ENCODE results near the gene TPBGL.

TPBGL gene

GRCh38 chr11:75245356-75246005 is 4.9 kb downstream of the TPBGL start:
- no peak for DNase-seq (ENCODE audit: extremely low read depth in 1 of 2, low read depth in 1 of 2)

DNA sequence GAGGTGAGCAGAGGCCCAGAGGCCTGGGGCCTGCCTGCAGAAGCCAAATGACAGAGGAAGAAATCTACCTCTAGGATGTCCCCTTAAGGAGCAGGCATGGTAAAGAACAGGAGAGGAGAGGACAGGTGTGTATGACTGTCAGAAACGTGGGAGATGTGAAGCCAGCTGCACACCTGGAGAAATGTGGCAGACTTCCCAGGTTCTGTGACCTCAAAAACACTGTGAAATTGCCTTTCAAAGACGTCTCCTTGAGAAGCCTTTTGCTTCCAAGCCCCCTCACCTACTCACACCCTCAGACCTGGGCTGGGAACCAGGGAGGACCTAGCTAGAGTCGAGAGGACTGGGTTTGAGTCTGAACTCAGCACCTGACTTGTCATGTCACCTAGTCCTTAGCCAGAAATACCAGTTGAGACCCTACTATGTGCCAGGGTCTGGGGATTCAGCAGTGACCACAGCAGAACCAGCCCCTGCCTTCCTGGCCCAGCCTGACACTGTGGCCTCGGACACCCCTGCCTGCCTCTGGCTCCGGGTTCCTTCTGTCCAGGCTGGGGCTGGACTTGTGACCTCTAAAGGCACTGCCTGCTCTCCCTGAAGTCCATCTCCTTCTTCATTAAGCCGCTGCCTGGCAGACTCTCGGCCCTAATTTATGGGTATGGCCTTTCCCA is 5.6 kb downstream of the TPBGL start:
- DNase-seq (ENCODE audit: extremely low read depth in 1 of 2, low read depth in 1 of 2), result no peak

DNA sequence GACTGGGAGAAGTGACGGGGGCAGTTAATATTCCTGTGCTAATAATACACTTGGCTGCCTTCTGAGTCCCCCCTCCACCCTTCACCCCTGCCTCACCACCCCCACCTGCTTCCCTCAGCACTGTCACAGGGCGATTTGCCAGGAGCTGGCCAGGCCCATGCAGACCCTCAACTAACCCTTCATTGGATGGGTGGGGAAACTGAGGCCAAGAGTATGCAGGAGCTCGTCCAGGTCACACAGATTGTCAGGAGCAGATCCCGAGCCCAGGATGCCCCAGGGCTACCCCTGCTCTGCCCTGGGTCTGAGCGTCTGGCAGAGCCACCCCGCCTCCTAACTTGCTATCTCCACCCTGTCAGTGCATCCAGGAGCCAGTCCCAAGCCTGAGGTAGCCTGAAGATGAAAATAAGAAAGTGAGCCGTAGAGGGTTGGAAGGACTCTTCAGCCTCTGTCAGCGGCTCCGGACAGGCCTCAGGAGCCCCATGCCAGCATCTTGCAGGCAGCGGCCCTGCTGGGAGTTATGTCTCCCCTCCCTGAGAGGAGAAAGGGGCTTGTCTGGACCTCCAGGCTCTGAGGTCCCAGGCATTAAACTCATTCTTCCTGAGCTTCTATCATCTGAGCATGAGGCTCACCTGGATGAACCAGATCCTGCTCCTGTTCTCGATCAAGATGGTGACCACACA is 6.2 kb downstream of the TPBGL start:
- no peak for DNase-seq (ENCODE audit: extremely low read depth in 1 of 2, low read depth in 1 of 2)

GRCh38 chr11:75248924-75249256 is 8.3 kb downstream of the TPBGL start:
- no peak for DNase-seq (ENCODE audit: extremely low read depth in 1 of 2, low read depth in 1 of 2)

DNA sequence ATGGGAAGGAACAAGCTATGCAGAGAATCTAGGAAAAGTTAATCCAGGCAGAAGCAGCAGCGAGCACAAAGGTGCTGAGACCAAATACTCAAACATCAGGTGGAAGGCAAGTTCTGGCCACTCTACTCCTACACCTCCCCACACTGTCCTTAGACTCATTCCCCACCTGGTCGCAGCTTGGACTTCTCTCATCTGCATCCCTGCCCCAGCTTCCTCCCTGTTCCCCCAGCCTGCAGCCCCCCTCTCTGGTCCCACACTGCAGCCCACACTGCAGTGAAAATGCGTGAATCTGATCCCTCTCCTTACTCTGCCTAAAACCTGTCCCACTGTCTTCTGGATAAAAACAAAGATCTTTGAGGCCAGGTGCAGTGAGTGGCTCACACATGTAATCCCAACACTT is 9.1 kb downstream of the TPBGL start:
- DNase-seq (ENCODE audit: extremely low read depth in 1 of 2, low read depth in 1 of 2), result no peak

GRCh38 chr11:75254326-75254725 is 13.8 kb downstream of the TPBGL start:
- no peak for DNase-seq (ENCODE audit: extremely low read depth in 1 of 2, low read depth in 1 of 2)

DNA sequence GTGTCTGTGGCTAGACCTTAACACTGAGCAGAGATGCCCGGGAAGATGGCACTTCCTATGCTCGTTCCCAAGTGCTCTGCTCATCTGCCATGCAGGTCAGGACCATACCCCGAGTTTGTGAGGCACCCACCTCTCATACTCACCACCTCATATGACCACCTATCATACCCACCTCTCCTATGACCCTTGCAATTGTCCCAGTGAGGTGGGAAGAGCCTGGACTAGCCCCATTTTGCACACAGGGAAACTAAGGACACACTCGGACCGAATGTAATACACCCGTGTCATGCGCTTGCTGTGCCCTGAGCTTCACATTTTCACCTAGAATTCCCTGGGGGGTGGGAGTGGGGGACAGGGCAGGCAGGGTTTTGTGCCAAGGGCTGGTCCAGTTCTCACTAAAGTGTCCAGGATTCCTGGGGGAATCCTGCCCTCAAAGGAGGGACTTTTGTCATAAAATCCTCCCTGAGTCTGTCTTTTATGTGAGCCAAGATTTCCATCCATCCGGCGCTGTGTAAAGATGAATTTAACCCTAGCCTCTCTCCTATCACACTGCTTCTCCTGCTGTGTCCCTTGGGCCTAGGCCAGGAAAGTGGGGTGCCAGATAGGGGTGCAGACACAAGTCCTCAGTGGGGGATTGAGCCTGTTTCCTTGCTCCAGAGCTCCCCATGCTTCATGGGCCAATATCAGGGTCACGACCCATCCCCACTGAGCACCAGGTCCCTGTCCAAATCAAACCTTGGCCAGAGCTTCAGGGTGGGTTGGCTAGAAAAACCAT is 20.0 kb downstream of the TPBGL start:
- no peak for DNase-seq (ENCODE audit: extremely low read depth in 1 of 2, low read depth in 1 of 2)

GRCh38 chr11:75261902-75262361 is 21.4 kb downstream of the TPBGL start:
- no peak for DNase-seq (ENCODE audit: extremely low read depth in 1 of 2, low read depth in 1 of 2)

GRCh38 chr11:75262436-75262835 is 21.9 kb downstream of the TPBGL start:
- DNase-seq (ENCODE audit: extremely low read depth in 1 of 2, low read depth in 1 of 2), result no peak

GRCh38 chr11:75262961-75263852 is 22.6 kb downstream of the TPBGL start:
- no peak for DNase-seq (ENCODE audit: extremely low read depth in 1 of 2, low read depth in 1 of 2)

DNA sequence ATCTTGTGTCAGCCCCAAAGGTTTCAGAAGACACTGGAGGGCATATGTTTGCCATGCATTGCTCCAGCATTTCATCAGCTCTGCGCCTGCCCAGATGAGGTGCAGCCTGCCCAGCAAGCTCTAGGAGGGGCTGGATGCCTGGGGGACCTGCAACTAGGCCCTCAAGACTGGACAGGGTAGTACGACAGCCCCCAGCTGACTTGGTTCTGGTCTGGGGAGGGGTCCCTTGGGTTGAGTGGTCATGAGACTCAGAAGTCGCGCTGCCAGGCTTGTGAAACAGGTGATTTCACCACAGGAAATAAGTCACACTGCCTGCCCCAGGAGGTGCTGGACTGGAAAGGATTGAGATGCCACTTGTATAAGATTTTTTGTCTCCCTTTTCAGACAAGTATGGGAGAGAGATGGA is 23.4 kb downstream of the TPBGL start:
- DNase-seq (ENCODE audit: extremely low read depth in 1 of 2, low read depth in 1 of 2), result no peak

DNA sequence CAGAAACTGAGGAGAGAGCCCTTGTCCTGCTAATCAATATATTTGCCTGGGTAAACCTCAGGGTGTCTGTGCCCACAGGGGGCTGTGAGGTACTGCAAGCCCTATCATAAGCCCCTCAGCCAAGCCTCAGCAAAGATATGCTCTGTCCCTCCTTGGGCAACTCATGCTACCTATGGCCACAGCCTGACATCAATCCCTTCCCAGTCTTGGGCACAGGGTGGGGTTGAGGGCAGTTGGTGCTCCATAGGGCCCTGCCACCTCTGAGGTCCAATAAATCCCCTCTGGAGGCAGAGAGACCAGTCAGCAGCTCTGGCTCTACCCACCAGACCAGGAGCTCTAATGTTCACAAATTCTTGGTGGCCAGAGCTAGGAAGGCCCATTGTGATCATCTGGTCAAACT is 23.8 kb downstream of the TPBGL start:
- no peak for DNase-seq (ENCODE audit: extremely low read depth in 1 of 2, low read depth in 1 of 2)

- DNase-seq (ENCODE audit: extremely low read depth in 1 of 2, low read depth in 1 of 2), result no peak
Measured at GRCh38 chr11:75264971-75265370, 24.4 kb downstream of the TPBGL start.

GRCh38 chr11:75265851-75266531 is 25.4 kb downstream of the TPBGL start:
- DNase-seq (ENCODE audit: extremely low read depth in 1 of 2, low read depth in 1 of 2), result no peak

DNA sequence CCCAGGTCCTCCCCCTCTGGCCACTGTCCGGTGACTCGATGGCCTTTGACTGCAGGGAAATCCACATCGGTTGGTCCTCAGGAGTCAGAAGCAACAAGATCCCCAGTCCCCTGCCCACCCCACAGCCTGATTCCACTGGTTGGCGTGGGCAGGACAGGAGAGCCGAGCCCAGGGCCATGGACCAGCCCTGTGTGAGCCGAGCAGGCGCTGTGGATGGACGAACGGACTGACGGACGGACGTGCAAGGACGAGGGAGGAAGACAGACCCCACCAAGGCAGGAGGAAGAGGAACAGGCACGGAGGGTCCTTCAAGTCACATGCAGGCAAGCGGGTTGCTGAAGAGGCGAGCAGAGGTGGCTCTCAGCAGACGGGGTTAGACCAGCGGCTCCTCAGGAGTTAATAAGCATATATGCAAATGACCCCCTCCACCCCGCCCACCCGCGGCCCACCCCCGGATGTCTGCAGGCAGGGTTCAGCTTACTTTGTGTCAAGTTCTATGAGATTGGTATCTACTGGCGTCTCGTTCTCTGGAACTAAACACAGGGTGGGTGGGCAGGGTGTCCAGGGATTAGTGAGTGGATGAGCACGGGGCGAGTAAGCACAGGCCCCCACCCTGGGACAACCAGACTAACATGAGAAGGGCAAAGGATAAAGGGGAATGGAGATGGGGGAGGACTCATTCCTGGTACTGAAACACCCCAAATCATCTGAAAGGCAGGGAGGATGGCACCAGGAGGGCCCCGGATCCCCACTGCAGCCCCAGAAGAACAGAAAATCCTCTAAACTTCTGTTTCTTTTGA is 26.8 kb downstream of the TPBGL start:
- DNase-seq (ENCODE audit: extremely low read depth in 1 of 2, low read depth in 1 of 2), result no peak

DNA sequence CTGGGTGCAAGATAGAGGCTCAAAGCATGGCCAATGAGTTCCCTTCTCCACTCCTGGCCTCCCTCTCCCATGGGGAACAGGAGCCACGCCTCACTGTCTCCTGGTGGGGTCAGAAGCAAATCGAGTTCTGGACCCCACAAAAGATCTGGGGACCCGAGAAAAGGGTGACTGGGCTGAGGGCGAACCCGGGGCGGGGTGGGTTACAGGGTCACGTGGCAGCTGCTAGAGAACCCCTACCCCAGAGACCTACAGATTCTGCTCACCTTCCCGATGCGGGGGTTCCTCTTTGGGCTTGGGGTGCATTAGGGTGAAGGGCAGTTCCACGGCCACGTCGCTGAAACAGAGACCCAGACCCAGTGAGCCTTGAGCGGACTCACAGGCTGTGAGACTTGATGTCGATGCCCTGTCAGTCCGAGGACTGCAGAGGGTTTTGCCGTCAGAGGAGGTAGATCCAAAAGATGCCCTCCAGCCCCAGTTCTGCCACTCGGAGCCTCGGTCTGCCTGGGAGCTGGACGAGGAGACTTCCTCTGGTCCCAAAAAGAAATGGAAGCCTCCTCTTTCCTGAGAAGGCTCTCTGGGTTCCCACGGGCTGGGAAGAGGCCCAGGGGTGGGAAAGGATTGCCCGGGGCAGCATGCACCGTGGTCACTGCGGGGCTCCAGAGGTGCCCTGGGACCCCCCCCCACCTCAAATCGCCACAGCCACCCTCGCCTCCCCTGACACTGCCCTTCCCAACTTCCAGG is 28.2 kb downstream of the TPBGL start:
- DNase-seq (ENCODE audit: extremely low read depth in 1 of 2, low read depth in 1 of 2), result no peak

DNA sequence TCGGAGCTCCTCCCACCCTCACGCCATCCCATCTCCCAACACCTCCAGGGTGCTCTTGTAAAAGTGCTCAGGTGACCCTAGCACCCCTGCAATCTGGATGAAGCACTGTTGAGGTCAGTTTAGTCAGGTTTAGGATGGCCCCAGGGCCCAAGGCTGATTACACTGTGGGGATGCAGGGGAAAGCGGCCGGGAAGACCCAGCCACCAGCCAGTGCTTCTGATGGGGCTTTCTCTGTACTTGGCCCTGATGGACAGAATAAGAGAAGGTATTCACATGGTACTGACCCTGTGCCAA is 28.7 kb downstream of the TPBGL start:
- no peak for DNase-seq (ENCODE audit: extremely low read depth in 1 of 2, low read depth in 1 of 2)

GRCh38 chr11:75269896-75270295 is 29.3 kb downstream of the TPBGL start:
- no peak for DNase-seq (ENCODE audit: extremely low read depth in 1 of 2, low read depth in 1 of 2)
